Myocyte (in vitro differentiated cells): ENCODE results near the gene AGBL5. TPM values are rescaled to one million over a fixed set of nuclear protein-coding genes. Genes with fewer than 3 reads are reported as not detected.

Experiments
- DNase-seq: peaks from one replicate; pipeline ENCODE4 v3.0.0-alpha.2; 2012; ENCODE audit warnings: low read depth
- polyA plus RNA-seq: library from polyadenylated mRNA; unstranded; fragments of >200 nt; gene quantifications from one replicate; pipeline ENCODE4 v1.2.1, GENCODE V29; 2012; ENCODE audit warnings: missing spikeins
- total RNA-seq: library from RNA; depleted of rRNA; stranded (reverse); fragments of >200 nt; gene quantifications from 2 replicates; pipeline ENCODE4 v1.2.3, GENCODE V29; 2014

Gene AGBL5, protein sequence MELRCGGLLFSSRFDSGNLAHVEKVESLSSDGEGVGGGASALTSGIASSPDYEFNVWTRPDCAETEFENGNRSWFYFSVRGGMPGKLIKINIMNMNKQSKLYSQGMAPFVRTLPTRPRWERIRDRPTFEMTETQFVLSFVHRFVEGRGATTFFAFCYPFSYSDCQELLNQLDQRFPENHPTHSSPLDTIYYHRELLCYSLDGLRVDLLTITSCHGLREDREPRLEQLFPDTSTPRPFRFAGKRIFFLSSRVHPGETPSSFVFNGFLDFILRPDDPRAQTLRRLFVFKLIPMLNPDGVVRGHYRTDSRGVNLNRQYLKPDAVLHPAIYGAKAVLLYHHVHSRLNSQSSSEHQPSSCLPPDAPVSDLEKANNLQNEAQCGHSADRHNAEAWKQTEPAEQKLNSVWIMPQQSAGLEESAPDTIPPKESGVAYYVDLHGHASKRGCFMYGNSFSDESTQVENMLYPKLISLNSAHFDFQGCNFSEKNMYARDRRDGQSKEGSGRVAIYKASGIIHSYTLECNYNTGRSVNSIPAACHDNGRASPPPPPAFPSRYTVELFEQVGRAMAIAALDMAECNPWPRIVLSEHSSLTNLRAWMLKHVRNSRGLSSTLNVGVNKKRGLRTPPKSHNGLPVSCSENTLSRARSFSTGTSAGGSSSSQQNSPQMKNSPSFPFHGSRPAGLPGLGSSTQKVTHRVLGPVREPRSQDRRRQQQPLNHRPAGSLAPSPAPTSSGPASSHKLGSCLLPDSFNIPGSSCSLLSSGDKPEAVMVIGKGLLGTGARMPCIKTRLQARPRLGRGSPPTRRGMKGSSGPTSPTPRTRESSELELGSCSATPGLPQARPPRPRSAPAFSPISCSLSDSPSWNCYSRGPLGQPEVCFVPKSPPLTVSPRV
- total RNA-seq = 17.8 and 25.9 TPM in 2 replicates
- 41.3 TPM for polyA plus RNA-seq

DNA sequence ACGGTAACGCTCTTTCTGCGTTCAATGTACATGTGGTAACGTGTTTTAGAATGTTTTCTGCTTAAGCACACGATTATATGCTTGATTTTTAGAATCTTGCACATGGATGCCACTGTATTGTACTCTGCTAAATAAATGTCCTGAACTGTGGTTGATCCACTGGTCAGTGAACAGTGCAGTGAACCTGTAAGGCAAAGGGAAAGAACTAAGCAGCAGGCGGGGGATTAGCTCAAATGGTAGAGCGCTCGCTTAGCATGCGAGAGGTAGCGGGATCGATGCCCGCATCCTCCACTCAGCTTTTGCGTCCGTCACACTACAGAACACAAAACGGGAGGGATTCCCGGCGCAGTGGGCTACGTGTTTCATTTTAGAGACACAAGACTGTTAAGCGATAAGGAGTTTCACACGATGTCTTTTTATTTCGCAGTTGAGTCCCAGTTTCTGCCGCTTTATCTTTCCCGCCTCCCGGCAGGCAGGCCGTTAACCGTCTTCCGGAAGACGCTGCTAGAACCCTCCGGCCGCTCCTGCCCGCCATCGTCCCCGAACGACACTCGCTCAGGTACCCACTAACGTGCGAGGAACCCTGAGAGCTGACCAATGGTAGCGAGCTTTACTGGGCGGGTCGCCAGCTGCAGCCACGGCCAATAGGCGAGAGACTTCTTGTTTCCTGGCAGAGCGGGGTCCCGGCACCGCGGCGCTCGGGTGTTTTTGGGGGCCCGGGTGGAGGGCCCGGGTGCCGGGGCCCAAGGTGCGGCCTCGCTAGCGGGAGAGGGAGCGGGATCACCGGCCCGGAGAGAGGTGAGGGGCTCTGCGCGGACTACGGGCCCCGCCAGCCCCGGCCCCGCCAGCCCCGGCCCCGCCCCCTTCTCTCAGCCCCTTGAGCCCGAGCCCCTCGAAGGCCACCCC, at the start of gene AGBL5:
Gene AGBL5 (plus strand): TSS at position 673 of the 906 bp plus-strand sequence. CDS start 1,291 bp downstream, outside the sequence.
- DNase-seq = peak; percentile 92

DNA sequence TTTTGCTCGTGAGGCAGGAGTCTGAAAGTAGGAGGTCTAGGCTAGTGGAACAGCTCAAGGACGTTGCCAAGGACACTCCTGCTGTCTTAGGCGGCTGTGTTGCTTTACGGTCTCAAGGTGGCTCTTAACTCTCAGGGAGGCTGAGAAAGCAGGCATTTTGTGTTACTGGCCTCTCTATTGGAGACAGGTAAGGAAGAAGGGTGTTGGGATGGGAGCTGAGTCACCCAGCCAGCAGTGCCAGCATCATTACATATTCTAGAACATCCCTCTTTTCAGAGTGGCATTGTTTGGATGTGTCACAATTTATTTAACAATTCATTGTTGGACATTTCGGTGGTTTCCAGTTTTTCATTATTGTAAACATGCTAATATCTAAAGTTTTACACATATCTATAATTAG, 49.5 kb upstream of the AGBL5 start:
- no peak for DNase-seq

DNA sequence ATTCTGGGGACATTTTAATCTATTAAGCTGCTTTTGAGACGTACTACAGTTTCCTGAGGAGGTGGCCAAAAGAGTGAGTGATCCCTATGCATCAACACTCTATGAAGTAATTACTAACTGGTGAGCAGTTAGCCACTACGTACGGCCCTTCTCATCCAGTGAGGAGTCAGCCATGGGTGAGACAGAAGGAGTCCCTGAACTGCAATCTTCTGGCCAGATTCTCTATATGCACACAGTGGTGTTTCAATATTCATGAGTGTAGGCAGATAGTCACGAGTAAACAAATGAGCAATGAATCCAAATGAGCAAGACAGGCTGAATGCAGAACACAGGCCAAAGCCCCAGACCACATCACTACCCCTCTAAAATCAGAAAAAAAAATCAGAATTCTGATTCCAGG, 48.5 kb upstream of the AGBL5 start:
- DNase-seq = no peak

DNA sequence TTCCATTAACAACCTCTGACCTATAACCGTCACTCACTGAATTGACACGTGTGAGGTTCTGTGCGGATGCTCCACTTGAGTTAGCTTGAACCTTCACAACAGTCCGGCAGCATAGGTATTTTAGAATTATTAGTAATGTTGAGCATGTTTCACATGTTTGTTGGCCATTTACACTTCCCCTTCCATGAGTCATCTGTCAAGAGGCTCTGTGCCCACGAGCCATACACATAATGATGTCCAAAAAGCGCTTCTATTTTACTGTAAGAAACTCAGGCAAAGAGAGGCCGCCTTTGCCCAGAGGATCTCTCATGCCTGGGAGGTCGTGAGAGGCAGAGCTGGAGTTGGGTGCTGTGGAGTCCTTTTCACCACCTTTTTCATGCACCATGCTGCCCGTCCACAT, 47.6 kb upstream of the AGBL5 start:
- no peak for DNase-seq

DNA sequence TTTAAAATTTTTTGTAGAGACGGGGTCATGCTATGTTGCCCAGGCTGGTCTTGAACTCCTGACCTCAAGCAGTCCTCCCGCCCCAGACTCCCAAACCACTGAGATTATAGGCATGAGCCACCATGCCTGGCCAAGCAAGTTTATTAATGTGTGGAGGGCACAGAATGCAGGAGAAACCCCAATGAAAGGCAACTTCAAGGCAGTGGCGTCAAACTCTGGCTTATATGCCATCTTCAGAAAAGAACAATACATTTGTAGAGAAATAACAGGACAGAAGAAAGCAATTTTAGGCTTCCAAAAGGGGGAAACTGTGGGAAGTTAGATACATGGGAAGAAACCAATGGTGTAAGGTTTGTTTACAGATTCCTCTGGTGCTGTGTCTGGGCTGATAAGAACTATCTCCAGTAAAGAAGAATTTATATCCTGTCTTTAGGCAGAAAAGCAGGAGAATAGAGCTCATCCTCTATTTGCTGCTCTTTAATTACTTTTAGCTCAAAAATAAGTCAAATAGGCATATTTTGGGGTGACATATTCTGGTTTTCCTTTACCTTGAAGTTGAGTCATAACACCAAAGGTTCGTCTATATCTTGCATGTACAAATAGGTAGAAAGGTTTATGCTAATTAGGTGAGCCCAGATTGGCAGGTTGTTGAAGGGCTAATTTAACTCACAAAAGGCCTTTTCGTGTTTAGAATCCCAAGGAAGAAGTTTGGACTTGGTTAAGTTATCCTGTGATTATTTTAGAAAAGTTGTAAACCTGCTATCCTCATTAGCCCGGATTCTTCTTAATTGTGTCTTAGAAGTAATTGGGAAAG, 44.7 kb upstream of the AGBL5 start:
- DNase-seq = no peak

DNA sequence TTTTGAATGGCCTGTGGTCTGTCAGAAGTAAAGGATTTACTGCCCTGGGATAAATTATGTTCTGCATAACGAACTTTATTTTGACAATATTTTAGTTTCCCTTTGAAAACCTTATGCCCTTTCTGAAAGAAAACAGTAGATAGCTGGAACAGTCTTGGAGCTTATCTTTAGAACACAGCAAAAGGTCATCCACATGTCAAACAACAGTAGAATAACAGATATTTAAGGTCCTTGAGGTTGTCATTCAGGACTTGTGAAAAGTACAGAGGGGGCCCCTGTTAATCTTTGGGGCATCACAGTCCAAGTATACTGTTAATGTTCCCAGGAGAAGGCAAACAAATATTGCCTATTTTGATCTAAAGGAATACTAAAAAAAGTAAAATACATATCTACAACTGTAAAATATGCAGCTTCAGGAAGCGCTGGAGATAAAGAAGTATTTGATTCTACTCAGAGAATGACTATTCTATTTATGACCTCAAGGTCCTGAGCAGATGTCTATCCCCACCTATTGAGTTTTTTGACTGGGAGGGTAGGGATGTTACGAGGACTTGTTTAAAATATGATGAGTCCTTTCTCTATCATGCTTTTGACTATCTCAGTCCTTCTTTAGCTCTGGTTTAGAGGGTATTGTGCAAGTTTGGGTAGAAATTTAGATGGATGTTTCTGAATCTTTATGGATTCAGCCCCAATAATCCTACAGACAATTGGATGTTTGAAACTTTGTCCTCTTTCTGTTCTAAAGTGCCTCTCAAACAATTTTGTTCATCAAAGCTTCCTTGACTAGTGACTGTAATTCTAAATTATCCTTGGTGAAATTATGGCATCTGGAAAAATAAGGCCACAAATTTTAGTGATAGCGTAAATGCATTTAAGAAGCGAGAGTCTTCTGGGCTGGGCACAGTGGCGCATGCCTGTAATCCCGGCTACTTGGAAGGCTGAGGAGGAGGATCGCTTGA, 43.8 kb upstream of the AGBL5 start:
- no peak for DNase-seq

DNA sequence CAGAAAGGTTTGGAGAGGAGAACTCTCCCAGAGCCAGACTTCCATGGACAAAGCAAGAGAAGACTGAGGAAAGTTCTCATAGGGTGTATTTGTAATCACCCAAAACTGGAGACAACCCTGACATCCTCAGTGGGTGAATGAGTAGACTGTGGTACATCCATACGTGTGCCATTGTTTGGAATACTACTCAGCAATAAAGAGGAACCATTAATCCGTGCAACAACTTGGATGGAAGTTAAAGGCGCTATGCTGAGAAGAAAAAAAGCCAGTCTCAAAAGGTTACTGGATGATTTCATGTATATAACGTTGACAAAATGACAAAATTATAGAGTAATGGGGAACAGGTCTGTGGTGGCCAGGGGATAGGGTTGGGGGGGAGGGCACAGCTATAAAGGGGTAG, 42.8 kb upstream of the AGBL5 start:
- no peak for DNase-seq

DNA sequence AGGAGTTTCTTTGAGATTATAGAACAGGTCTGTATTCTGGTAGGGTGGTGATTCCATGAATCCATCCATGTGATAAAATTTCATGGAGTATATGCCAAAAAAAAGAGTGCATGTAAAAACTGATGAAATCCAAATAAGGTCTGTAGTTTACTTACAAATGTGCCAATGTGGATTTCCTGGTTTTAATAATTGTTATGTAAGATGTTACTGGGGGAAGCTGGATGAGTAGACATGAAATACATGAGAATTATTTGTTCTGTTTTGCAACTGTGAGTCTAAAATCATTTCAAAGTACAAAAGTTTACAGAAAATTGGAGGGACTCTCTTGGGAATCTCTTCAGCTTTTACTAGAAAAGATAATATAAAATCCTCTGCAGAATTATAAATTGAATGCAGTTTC, 42.4 kb upstream of the AGBL5 start:
- DNase-seq = no peak

DNA sequence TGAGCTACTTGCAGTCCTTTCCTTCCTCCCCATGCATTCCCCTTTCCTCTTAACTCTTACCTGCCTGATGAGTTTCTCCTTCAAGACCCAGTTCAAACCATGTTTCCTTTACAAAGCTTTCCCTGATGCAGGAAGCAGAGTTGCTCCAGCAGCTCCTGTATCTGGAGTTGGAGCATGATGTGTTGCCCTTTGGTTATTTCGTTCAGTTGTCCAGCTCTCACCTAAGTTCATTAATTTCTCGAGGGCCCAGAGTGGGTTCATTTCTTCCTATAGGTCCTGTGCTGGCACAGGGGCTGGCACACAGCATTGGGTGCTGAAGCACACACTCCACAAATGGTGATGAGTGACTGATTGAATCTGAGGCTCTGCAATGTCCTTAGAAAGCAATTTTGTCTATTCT, 41.8 kb upstream of the AGBL5 start:
- DNase-seq = no peak

DNA sequence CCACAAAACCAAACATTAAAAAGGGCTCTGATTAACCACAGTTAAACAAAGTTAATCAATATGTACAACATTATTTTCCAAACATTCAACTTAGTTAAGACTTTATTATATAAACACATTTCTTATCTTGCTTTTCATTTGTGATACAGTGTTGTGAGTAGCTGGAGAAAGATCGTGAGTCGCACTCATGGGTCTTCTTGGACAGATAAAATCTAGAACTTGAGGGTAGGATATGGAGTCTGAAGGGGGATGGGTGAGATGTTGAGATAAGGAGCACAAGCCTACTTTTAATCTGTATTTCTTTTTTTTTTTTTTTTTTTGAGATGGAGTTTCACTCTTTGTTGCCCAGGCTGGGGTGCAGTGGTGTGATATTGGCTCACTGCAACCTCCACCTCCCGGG, 41.3 kb upstream of the AGBL5 start:
- no peak for DNase-seq

DNA sequence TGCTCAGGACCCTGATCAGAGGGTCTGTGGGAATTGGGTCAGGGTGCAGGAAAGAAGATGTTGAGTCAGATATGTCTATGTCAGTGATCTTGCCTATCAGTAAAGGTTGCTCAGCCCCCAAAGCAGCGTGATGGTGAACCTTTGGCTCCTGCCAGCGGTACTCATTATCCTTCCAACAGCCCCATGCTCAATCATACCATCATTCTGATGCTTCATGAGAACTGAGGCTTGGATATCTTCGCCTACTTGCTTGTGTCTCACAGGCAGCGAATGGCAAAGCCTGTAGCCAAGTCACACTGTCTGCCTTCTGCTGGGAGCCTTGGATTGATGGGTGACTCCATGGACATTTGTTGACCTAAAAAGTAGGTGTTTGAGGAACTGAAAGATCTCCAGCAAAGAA, 37.7 kb upstream of the AGBL5 start:
- DNase-seq = no peak

DNA sequence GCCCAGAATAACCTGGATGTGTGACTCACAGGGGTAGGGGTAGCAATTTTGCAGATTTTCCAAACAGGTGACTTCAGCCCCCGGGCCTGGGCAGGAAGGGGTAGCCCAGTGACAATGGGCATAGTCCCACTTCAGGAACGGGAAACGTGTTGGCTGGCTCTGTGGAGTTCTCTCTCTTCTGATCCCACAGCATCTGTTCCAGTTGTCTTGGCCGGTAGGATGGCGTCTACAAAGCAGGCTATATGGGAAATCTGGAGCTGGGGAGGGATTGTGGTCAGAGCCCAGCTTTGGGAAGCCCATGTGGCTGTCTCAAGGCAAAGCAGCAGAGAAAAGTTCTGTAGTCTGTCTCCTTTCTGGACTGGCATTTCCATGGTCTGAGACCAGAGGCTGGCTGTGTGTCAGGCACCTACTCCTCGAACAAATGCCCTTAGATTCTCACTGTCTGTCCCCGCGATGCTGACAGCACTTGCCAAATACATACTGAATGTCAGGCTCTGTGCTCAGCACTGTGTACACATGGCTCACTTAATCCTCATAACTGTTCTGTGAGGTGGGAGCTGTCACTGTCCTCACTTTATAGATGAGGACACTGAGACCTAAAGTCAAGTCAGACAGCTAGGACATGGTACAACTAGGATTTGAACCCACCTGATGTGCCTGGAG, 36.6 kb upstream of the AGBL5 start:
- peak; percentile 62 for DNase-seq

DNA sequence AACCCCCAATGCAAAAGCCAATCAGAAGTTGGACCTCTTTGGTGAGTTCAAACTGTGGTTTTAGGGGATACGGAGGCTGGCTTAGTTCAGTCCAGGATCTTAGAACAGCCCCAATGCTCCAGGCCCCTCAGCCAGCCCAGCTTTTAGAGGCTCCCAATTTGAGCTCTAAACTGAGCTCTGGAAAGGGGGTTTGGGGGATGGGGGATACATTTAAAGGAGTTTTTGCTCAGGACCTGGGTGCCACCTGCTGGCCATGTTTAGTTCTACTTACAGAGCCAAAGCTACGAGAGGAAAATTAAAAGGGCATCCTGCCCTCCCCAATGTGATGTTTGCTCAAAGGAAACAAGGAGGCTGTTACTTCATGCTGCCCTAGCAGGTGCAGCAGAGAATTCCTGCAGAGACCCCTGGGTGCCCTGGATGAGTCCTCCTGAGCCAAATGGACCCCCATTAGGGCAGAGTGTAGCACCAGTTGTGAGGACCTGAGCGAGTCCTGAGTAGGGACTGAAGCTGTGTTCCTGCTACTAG, 34.6 kb upstream of the AGBL5 start:
- DNase-seq = peak; percentile 81

DNA sequence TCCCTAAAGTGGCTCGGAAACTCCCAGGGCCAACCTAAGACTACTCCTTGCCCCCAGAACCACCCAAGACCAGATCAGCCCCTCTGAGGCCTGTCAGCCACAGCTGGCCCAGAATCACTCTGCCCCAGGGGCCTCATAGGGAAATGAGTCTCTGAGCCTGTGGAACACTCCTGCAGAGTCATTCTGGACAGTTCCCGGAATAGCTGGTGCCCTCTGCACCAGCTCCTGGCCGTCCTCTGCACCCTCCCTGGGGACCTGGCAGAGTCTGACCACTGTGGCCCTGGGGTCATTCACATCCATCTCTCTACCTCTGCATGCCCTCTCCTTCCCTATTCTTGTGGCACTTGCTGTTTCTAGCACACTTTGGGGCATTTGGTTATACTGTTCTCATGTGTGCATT, 33.3 kb upstream of the AGBL5 start:
- peak; percentile 65 for DNase-seq

DNA sequence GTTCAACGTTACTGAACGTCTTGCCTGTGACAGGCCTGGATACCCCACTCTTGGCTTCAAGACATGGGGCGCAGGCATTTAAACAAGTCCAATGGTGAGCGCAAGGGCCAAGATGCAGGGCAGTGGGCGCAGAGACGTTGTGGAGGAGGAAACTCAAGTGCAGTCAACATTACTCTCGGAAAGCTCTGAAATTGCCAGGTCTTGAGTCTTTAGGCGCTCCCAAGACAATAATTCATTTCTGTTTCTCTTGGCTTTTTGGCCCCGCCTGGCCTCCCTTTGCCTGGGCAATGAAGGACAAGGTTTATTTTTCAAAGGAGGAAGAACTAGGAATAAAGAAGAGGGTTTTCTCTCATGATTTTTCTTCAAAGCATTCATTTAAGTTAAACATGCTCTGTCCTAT, 32.0 kb upstream of the AGBL5 start:
- no peak for DNase-seq

DNA sequence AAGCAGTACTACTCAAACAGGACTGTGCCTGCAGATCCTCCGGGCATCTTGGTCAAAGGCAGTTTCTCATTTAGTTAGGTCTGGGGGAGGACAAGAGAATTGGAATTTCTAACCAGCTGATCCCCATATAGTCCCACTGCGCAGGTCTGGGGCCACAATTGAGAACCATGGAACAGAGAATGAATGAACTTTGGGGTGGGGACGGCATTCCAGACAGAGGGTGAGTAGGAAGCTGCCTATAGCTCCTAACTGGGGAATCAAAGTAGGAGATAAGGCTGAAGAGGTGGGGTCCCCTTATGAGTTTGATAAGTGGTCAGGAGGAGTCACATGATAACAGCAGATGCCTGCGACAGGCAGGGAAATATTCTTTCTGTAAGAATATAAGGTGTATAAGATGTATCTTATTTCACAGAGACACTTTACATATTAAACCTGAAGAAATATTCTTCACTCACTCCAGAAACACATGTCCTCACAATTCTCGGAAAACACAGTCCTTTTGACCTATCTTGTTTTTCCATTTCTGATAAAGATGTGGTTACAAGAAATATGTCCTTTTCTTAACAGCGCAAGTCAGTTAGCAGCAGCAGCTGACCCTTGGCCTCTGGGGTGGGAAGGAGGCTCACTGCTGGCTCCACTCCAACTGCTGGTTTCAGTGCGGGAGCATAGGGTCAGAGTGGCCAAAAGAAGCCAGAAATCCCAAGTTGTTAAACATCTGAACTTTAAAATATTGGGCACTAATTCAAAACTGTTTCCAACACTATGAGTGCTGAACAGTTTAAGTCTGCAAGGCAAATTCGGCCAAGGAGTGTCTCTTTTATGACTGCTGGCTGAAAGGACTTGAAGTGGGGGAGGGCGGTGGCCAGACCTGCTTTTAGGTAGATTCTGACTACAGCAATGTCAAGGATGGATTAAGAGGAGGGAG, 31.3 kb upstream of the AGBL5 start:
- DNase-seq = no peak
